C4-2B (cell line): Measurements from ENCODE around the gene DZIP1L.

Experiments used
- CTCF ChIP-seq: fragments of 450-650 bp; conservative IDR thresholded peaks from 2 replicates; pipeline ENCODE4 v1.5.1; 2017; ENCODE audit warnings: mild to moderate bottlenecking
- ZFX ChIP-seq: fragments of 450-650 bp; IDR thresholded peaks from 2 replicates; pipeline ENCODE4 v1.6.1; 2017

GRCh38 chr3:138032567-138032966 is 82.8 kb downstream of the DZIP1L start:
- no peak for TF ChIP-seq CTCF
- TF ChIP-seq ZFX, result no peak
